HL-60 (cell line): ENCODE results near the gene CMIP.

ENCODE experiments used
- DNase-seq, 2 experiments: peaks; one replicate each; pipeline ENCODE4 v3.0.0-alpha.2; 2010 to 2020; ENCODE audit warnings: low read depth in 1 of 2, low spot score in 1 of 2
- H3K27ac ChIP-seq: fragments of 250-450 bp; sonication (Bioruptor Pico); replicated peaks from 2 replicates; pipeline ENCODE4 v1.5.1; 2020; ENCODE audit warnings: mild to moderate bottlenecking, moderate library complexity
- H3K27me3 ChIP-seq: fragments of 250-450 bp; sonication (Bioruptor Pico); 2 replicates; pipeline ENCODE4 v1.5.1; 2021; ENCODE audit warnings: mild to moderate bottlenecking, moderate library complexity; ENCODE audit not compliant: insufficient read depth, poor library complexity, severe bottlenecking
- H3K4me3 ChIP-seq: replicated peaks from 2 replicates; pipeline ENCODE4 v1.5.1; 2011; ENCODE audit warnings: mild to moderate bottlenecking, control low read depth, low read length; ENCODE audit not compliant: insufficient read depth
- CTCF ChIP-seq: IDR thresholded peaks from one replicate; pipeline ENCODE4 v1.5.1; 2011; ENCODE audit warnings: low read length, control low read depth, inconsistent platforms; ENCODE audit not compliant: insufficient read depth
- GABPA ChIP-seq: IDR thresholded peaks from 2 replicates; pipeline ENCODE4 v1.6.1; 2012; ENCODE audit warnings: low read depth
- POLR2AphosphoS5 ChIP-seq: IDR thresholded peaks from 2 replicates; pipeline ENCODE4 v1.6.1; 2012; ENCODE audit warnings: low read depth
- REST ChIP-seq: IDR thresholded peaks from 2 replicates; pipeline ENCODE4 v1.6.1; 2012; ENCODE audit warnings: low read depth; ENCODE audit not compliant: insufficient replicate concordance
- SPI1 ChIP-seq: IDR thresholded peaks from 2 replicates; pipeline ENCODE4 v1.6.1; 2012; ENCODE audit warnings: low read depth, mild to moderate bottlenecking, borderline replicate concordance

CMIP gene

GRCh38 chr16:81413245-81413990 lies 31.2 kb upstream of the CMIP start:
- H3K27ac ChIP-seq, result no peak overlapping the region
- TF ChIP-seq POLR2AphosphoS5 (no peak), REST (no peak), GABPA (no peak), SPI1 (no peak), CTCF (no peak)

GRCh38 chr16:81415751-81416150 lies 28.9 kb upstream of the CMIP start:
- no peak overlapping the region for H3K27ac ChIP-seq
- TF ChIP-seq GABPA (no peak), POLR2AphosphoS5 (no peak), CTCF (no peak), SPI1 (no peak), REST (no peak)
- no peaks in the 10 kb centered on the region for H3K27me3 ChIP-seq
- no peak overlapping the region for H3K4me3 ChIP-seq
- DNase-seq, result no peak

More at GRCh38 chr16:81413245-81413990, 31.2 kb upstream of the CMIP start:
- Histone ChIP-seq H3K27me3 (no peaks in the 10 kb centered on the region), H3K4me3 (no peak overlapping the region)
- no peak for DNase-seq

GRCh38 chr16:81416749-81417148 lies 27.9 kb upstream of the CMIP start:
- no peak for DNase-seq

More at GRCh38 chr16:81416749-81417148, 27.9 kb upstream of the CMIP start:
- TF ChIP-seq CTCF (no peak), SPI1 (no peak), POLR2AphosphoS5 (no peak), REST (no peak), GABPA (no peak)
- Histone ChIP-seq H3K27ac (no peak overlapping the region), H3K27me3 (no peaks in the 10 kb centered on the region), H3K4me3 (no peak overlapping the region)
